NCI-H1048 (cell line): ENCODE data around the gene EPB41L2.
"Not testable (repeated sequence)": the region's sequence is repeated elsewhere in the genome, so short reads cannot be mapped to it uniquely, and the experiment has no call there.

Experiments used
- DNase-seq: peaks from one replicate; lab custom pipeline; 2025; lab: John Stamatoyannopoulos, UW

The EPB41L2 gene

GRCh38 chr6:130836055-130836640, 226.9 kb downstream of the EPB41L2 start:
- DNase-seq = no peak

- no peak for DNase-seq
These were observed 228.4 kb downstream of the EPB41L2 start for GRCh38 chr6:130834482-130835251.

- DNase-seq = no peak
These were observed 229.5 kb downstream of the EPB41L2 start for GRCh38 chr6:130833569-130833968.

- DNase-seq = no peak
These were observed 231.4 kb downstream of the EPB41L2 start for GRCh38 chr6:130831607-130832006.

GRCh38 chr6:130829333-130829910, 233.6 kb downstream of the EPB41L2 start:
- no peak for DNase-seq

GRCh38 chr6:130827247-130828149, 235.5 kb downstream of the EPB41L2 start, which contains the start of gene SMLR1:
Gene SMLR1, plus strand, starts transcription at chr6:130827406. Its CDS starts 8 bp downstream, at chr6:130827414.
- DNase-seq = no peak

- no peak for DNase-seq
These were observed 236.4 kb downstream of the EPB41L2 start for GRCh38 chr6:130826442-130827246.

GRCh38 chr6:130825772-130826441, 237.1 kb downstream of the EPB41L2 start:
- no peak for DNase-seq

GRCh38 chr6:130824978-130825694, 237.9 kb downstream of the EPB41L2 start:
- DNase-seq = no peak

GRCh38 chr6:130822736-130823135, 240.3 kb downstream of the EPB41L2 start:
- DNase-seq = no peak

- DNase-seq = no peak
These were observed 247.6 kb downstream of the EPB41L2 start for GRCh38 chr6:130815200-130816071.

- no peak for DNase-seq
These were observed 248.5 kb downstream of the EPB41L2 start for GRCh38 chr6:130814506-130814905.

GRCh38 chr6:130811932-130812331, 251.1 kb downstream of the EPB41L2 start:
- no peak for DNase-seq

GRCh38 chr6:130810307-130811030, 252.6 kb downstream of the EPB41L2 start:
- no peak for DNase-seq

- DNase-seq = not testable (repeated sequence)
These were observed 261.7 kb downstream of the EPB41L2 start for GRCh38 chr6:130801368-130801767.

GRCh38 chr6:130797061-130797460, 266.0 kb downstream of the EPB41L2 start:
- no peak for DNase-seq

GRCh38 chr6:130796313-130796905, 266.6 kb downstream of the EPB41L2 start:
- no peak for DNase-seq

GRCh38 chr6:130794738-130795137, 268.3 kb downstream of the EPB41L2 start:
- DNase-seq = no peak
